Neural cell (in vitro differentiated cells): Measurements from ENCODE around the gene ZMYND11. TPM values are rescaled to one million over a fixed set of nuclear protein-coding genes. Genes with fewer than 3 reads are reported as not detected.

Experiments
- H2AFZ ChIP-seq: fragments of 200-600, 300-800 bp; sonication (generic), shearing (Covaris generic); 2 replicates; pipeline ENCODE4 v1.6.0; 2014; ENCODE audit warnings: low read depth, mild to moderate bottlenecking, antibody characterized with exemption, low read length, moderate library complexity
- H3F3A ChIP-seq: fragments of 200-600 bp; shearing (Covaris generic); 2 replicates; pipeline ENCODE4 v1.6.1; 2016; ENCODE audit warnings: mild to moderate bottlenecking, moderate library complexity, mixed read lengths, antibody characterized with exemption, low read length; ENCODE audit not compliant: insufficient read depth, poor library complexity, severe bottlenecking
- H3K27ac ChIP-seq: fragments of 200-600, 300-800 bp; sonication (generic), shearing (Covaris generic); 2 replicates; pipeline ENCODE4 v1.5.1; 2014; ENCODE audit warnings: mild to moderate bottlenecking, low read length, moderate library complexity
- H3K27me3 ChIP-seq: fragments of 300-800, 200-600 bp; sonication (generic), shearing (Covaris generic); 2 replicates; pipeline ENCODE4 v1.6.0; 2014; ENCODE audit warnings: mild to moderate bottlenecking, low read depth, low read length, moderate library complexity; ENCODE audit not compliant: insufficient read depth
- H3K36me3 ChIP-seq: fragments of 300-800, 200-600 bp; sonication (generic), shearing (Covaris generic); 2 replicates; pipeline ENCODE4 v1.5.1; 2014; ENCODE audit warnings: mild to moderate bottlenecking, antibody characterized with exemption, low read length, moderate library complexity; ENCODE audit not compliant: insufficient read depth
- H3K4me2 ChIP-seq: fragments of 300-800, 200-600 bp; sonication (generic), shearing (Covaris generic); 2 replicates; pipeline ENCODE4 v1.6.0; 2014; ENCODE audit warnings: mild to moderate bottlenecking, low read length
- H3K4me3 ChIP-seq: fragments of 300-800, 200-600 bp; sonication (generic), shearing (Covaris generic); 2 replicates; pipeline ENCODE4 v1.5.1; 2014; ENCODE audit warnings: mild to moderate bottlenecking, low read length, moderate library complexity
- H3K79me2 ChIP-seq: fragments of 200-600 bp; shearing (Covaris generic); replicated peaks from 2 replicates; pipeline ENCODE4 v1.6.0; 2014; ENCODE audit warnings: mild to moderate bottlenecking, low read length, moderate library complexity; ENCODE audit not compliant: insufficient read depth
- H3K9ac ChIP-seq: fragments of 300-800, 200-600 bp; sonication (generic), shearing (Covaris generic); 2 replicates; pipeline ENCODE4 v1.6.1; 2016; ENCODE audit warnings: mild to moderate bottlenecking, low read length, mixed read lengths
- H3K9me2 ChIP-seq: fragments of 200-600 bp; shearing (Covaris generic); 2 replicates; pipeline ENCODE4 v1.6.1; 2016; ENCODE audit warnings: mild to moderate bottlenecking, low read length, mixed read lengths; ENCODE audit not compliant: insufficient read depth
- H3K9me3 ChIP-seq: fragments of 200-600, 300-800 bp; sonication (generic), shearing (Covaris generic); 2 replicates; pipeline ENCODE4 v1.6.1; 2016; ENCODE audit warnings: mild to moderate bottlenecking, mixed run types, low read length, moderate library complexity, mixed read lengths
- H4K20me1 ChIP-seq: fragments of 200-600 bp; shearing (Covaris generic); 2 replicates; pipeline ENCODE4 v1.6.1; 2016; ENCODE audit warnings: mild to moderate bottlenecking, mixed run types; ENCODE audit not compliant: insufficient read depth
- EP300 ChIP-seq: fragments of 450-650 bp; conservative IDR thresholded peaks from 2 replicates; pipeline ENCODE4 v1.6.1; 2014; ENCODE audit warnings: antibody characterized with exemption, mild to moderate bottlenecking, moderate library complexity; ENCODE audit not compliant: poor library complexity, severe bottlenecking
- EZH2 ChIP-seq: fragments of 200-600, 300-800 bp; shearing (Covaris generic), sonication (generic); IDR thresholded peaks from 2 replicates; pipeline ENCODE4 v1.6.1; 2014; ENCODE audit warnings: antibody characterized with exemption, low read length, borderline replicate concordance, mild to moderate bottlenecking; ENCODE audit not compliant: insufficient read depth, poor library complexity, severe bottlenecking
- MXI1 ChIP-seq: fragments of 450-650 bp; conservative IDR thresholded peaks from 2 replicates; pipeline ENCODE4 v1.6.1; 2014; ENCODE audit warnings: antibody characterized with exemption, mild to moderate bottlenecking; ENCODE audit not compliant: poor library complexity, severe bottlenecking
- POLR2AphosphoS5 ChIP-seq: IDR thresholded peaks from 2 replicates; pipeline ENCODE4 v1.6.1; 2012
- SMC3 ChIP-seq: fragments of 450-650 bp; conservative IDR thresholded peaks from 2 replicates; pipeline ENCODE4 v1.6.1; 2014; ENCODE audit warnings: antibody characterized with exemption, mild to moderate bottlenecking, moderate library complexity; ENCODE audit not compliant: poor library complexity
- TAF1 ChIP-seq: IDR thresholded peaks from 2 replicates; pipeline ENCODE4 v1.6.1; 2012; ENCODE audit warnings: low read depth
- polyA plus RNA-seq: library from polyadenylated mRNA; depleted of rRNA; stranded (reverse); fragments of >200 nt; gene quantifications from 2 replicates; pipeline ENCODE4 v1.2.3, GENCODE V29; 2014
- TF ChIP-seq, protein P1 (sequence below): IDR thresholded peaks from 2 replicates; pipeline ENCODE4 v1.6.1; 2012; ENCODE audit warnings: borderline replicate concordance
- TF ChIP-seq, protein P2 (sequence below): fragments of 450-650 bp; IDR thresholded peaks from 2 replicates; pipeline ENCODE4 v1.5.1; 2014; ENCODE audit warnings: antibody characterized with exemption, mild to moderate bottlenecking, moderate library complexity; ENCODE audit not compliant: poor library complexity, severe bottlenecking

The ZMYND11 gene
- polyA plus RNA-seq, 1 donor from 2014 or later = 122 TPM

DNA sequence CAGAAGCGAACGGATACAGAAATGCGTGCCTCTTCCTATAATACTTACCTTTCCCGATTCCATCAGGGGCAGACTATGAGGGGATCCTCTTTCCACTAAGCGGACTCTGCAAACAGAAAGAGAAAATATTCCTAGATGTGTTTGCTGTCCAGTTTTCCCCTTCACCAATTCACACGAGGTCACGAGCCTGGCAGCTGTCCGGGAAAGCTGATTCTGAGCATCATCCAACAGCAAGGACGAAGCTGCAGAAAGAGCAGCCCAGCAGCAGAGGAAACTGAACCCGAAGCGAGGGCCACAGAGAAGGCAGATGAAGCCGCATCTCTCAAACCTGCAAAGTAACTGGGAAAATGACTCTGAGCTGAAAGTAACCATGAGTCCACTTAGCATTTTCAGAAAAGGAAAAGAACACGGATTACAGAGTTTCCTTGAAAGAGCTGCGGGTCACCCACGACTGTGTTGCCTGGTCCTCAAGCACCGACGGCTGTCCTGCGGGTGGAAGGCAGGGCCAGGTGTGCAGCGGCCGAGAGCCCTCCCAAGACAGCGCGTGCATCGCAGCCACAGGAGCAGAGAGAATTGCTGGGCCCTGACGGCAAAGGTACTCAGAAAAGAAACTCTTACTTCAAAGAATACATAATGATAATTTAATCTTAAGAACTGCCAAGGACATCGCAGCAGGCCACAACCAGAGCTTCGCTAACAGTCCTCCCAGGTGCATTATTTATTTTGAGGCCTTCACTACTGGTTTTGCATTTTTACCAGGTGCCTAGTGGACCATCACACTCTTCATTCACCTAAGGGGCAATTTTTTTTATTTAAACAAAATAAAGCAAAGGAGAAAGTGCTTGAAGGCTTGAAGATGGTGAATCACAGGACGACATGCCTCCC is 153.3 kb downstream of the ZMYND11 start:
- H2AFZ ChIP-seq = no peak overlapping the region
- no peak overlapping the region for H3K4me2 ChIP-seq
- H3K27ac ChIP-seq = no peak overlapping the region
- no peaks in the 10 kb centered on the region for H3K9me2 ChIP-seq
- TF ChIP-seq, protein P1, sequence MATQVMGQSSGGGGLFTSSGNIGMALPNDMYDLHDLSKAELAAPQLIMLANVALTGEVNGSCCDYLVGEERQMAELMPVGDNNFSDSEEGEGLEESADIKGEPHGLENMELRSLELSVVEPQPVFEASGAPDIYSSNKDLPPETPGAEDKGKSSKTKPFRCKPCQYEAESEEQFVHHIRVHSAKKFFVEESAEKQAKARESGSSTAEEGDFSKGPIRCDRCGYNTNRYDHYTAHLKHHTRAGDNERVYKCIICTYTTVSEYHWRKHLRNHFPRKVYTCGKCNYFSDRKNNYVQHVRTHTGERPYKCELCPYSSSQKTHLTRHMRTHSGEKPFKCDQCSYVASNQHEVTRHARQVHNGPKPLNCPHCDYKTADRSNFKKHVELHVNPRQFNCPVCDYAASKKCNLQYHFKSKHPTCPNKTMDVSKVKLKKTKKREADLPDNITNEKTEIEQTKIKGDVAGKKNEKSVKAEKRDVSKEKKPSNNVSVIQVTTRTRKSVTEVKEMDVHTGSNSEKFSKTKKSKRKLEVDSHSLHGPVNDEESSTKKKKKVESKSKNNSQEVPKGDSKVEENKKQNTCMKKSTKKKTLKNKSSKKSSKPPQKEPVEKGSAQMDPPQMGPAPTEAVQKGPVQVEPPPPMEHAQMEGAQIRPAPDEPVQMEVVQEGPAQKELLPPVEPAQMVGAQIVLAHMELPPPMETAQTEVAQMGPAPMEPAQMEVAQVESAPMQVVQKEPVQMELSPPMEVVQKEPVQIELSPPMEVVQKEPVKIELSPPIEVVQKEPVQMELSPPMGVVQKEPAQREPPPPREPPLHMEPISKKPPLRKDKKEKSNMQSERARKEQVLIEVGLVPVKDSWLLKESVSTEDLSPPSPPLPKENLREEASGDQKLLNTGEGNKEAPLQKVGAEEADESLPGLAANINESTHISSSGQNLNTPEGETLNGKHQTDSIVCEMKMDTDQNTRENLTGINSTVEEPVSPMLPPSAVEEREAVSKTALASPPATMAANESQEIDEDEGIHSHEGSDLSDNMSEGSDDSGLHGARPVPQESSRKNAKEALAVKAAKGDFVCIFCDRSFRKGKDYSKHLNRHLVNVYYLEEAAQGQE = no peak
- no peak for TF ChIP-seq SMC3
- no peak for TF ChIP-seq POLR2AphosphoS5
- no peaks in the 10 kb centered on the region for H3K9me3 ChIP-seq
- H3K36me3 ChIP-seq = peaks cover 17% of the 10 kb centered on the region
- H4K20me1 ChIP-seq = no peaks in the 10 kb centered on the region
- H3F3A ChIP-seq = no peaks in the 10 kb centered on the region
- H3K79me2 ChIP-seq = no peaks in the 10 kb centered on the region
- H3K27me3 ChIP-seq = no peaks in the 10 kb centered on the region
- H3K4me3 ChIP-seq = no peak overlapping the region
- no peak overlapping the region for H3K9ac ChIP-seq

DNA sequence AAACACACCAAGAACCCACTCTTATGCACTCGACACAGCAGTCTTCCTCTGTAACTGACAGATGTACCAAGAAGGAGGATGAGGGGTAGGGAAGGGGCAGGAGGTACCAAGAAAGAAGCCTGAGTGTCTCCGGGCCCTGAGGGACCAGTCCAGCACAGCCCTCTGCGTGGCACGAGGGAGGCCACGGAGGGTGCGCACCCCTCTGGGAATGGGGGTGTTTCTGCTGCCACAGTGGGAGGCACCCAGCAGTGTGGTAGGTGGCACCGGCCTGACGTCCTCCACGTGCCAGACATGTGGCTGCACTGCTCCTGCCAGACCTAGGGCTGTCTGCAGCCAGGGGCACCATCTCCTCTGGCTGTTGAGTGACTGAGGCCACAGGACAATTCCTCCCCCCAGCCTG is 154.3 kb downstream of the ZMYND11 start:
- H3K4me3 ChIP-seq = no peak overlapping the region
- no peaks in the 10 kb centered on the region for H3F3A ChIP-seq
- H4K20me1 ChIP-seq = no peaks in the 10 kb centered on the region
- no peaks in the 10 kb centered on the region for H3K9me2 ChIP-seq
- no peaks in the 10 kb centered on the region for H3K79me2 ChIP-seq
- no peak overlapping the region for H3K9ac ChIP-seq
- no peak overlapping the region for H2AFZ ChIP-seq
- no peaks in the 10 kb centered on the region for H3K27me3 ChIP-seq
- no peak overlapping the region for H3K4me2 ChIP-seq
- no peaks in the 10 kb centered on the region for H3K9me3 ChIP-seq
- peaks cover 11% of the 10 kb centered on the region for H3K36me3 ChIP-seq
- no peak overlapping the region for H3K27ac ChIP-seq
- no peak for TF ChIP-seq MXI1
- TF ChIP-seq, protein P2, sequence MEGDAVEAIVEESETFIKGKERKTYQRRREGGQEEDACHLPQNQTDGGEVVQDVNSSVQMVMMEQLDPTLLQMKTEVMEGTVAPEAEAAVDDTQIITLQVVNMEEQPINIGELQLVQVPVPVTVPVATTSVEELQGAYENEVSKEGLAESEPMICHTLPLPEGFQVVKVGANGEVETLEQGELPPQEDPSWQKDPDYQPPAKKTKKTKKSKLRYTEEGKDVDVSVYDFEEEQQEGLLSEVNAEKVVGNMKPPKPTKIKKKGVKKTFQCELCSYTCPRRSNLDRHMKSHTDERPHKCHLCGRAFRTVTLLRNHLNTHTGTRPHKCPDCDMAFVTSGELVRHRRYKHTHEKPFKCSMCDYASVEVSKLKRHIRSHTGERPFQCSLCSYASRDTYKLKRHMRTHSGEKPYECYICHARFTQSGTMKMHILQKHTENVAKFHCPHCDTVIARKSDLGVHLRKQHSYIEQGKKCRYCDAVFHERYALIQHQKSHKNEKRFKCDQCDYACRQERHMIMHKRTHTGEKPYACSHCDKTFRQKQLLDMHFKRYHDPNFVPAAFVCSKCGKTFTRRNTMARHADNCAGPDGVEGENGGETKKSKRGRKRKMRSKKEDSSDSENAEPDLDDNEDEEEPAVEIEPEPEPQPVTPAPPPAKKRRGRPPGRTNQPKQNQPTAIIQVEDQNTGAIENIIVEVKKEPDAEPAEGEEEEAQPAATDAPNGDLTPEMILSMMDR = no peak

DNA sequence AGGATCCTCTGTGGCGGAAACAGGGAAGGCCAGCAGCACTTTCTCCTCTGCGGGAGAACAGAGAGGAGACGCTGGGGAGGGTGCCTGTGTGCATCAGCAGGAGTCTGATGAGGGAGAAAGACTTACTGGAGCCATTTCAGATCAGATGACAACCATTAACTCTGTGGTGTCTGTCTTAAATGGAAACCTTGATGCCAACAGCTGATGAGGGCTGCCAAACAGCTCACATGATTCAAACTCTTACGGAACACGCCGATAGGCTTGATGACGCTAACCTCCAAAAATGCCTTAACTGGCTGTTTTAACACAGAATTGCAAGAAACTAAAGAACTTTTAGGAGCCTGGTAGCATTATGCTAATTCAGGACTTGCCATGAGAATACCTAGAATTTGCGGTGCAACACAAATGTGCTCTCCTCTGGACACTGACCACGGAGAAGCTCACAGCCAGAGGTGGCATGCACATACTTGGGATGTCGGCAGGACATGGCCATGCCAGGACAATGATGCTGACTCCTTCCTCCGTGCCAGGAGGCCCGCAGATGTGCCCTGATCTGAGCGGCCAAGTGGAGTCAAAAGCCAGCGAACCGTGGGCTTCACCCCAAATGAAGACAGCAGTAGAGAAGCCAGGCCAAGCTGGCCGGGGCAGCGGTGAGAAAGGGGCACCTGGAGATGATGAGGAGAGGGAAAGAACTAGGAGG is 154.9 kb downstream of the ZMYND11 start:
- Histone ChIP-seq H3K4me3 (no peak overlapping the region), H3K9me2 (no peaks in the 10 kb centered on the region), H3K36me3 (peaks cover 11% of the 10 kb centered on the region), H2AFZ (no peak overlapping the region), H3K27me3 (no peaks in the 10 kb centered on the region), H3K4me2 (no peak overlapping the region), H3K9ac (no peak overlapping the region), H3K79me2 (no peaks in the 10 kb centered on the region), H3F3A (no peaks in the 10 kb centered on the region), H3K27ac (no peak overlapping the region), H4K20me1 (no peaks in the 10 kb centered on the region), H3K9me3 (no peaks in the 10 kb centered on the region)
- no peak for TF ChIP-seq EZH2
- TF ChIP-seq POLR2AphosphoS5 = no peak
- TF ChIP-seq, protein P2 = no peak
- TF ChIP-seq EP300 = no peak
- TF ChIP-seq, protein P1 = no peak
- TF ChIP-seq TAF1 = no peak
- TF ChIP-seq MXI1 = no peak
